Measurements from ENCODE around the gene SELENOV. TPM values are rescaled to one million over a fixed set of nuclear protein-coding genes. Genes with fewer than 3 reads are reported as not detected.
"Not testable (repeated sequence)": the region's sequence is repeated elsewhere in the genome, so short reads cannot be mapped to it uniquely, and the experiment has no call there.

SELENOV gene
- total RNA-seq (2014; rRNA removed; shearing (Covaris generic)): not detected in 2 replicates

GRCh38 chr19:39514840-39515550 is at the start of gene SELENOV:
Gene SELENOV, plus strand, starts transcription at chr19:39515139. Its CDS starts 74 bp downstream, at chr19:39515213.
- Histone ChIP-seq H3K36me3 (no peaks in the 10 kb centered on the region), H3K4me3 (no peak within 1 kb of the TSS), H3K27ac (no peak within 1 kb of the TSS), H3K27me3 (replicated peaks) (peaks cover 48% of the 10 kb centered on the region), H3K4me1 (replicated peaks) (peaks cover 10% of the 10 kb centered on the region), H3K9me3 (replicated peaks) (no peaks in the 10 kb centered on the region)
- DNase-seq (ENCODE audit: low read depth in 1 of 2, low spot score in 2 of 2): no peak

- H3K4me1 ChIP-seq (replicated peaks): no peaks in the 10 kb centered on the region
- no peak for DNase-seq (ENCODE audit: low read depth in 1 of 2, low spot score in 2 of 2)
- no peaks in the 10 kb centered on the region for H3K27me3 ChIP-seq (replicated peaks)
- H3K27ac ChIP-seq: no peak overlapping the region
- H3K9me3 ChIP-seq (replicated peaks): no peaks in the 10 kb centered on the region
- H3K4me3 ChIP-seq: no peak overlapping the region
- H3K36me3 ChIP-seq: peaks cover 76% of the 10 kb centered on the region
Observed at GRCh38 chr19:39465956-39466747, 48.8 kb upstream of the SELENOV start.

- Histone ChIP-seq H3K9me3 (replicated peaks) (no peaks in the 10 kb centered on the region), H3K36me3 (peaks cover 85% of the 10 kb centered on the region), H3K4me3 (no peak overlapping the region), H3K27me3 (replicated peaks) (no peaks in the 10 kb centered on the region), H3K4me1 (replicated peaks) (no peaks in the 10 kb centered on the region), H3K27ac (no peak overlapping the region)
- DNase-seq (ENCODE audit: low read depth in 1 of 2, low spot score in 2 of 2): no peak
Observed at GRCh38 chr19:39467941-39468340, 47.0 kb upstream of the SELENOV start.

- H3K4me1 ChIP-seq (replicated peaks): no peaks in the 10 kb centered on the region
- no peak overlapping the region for H3K27ac ChIP-seq
- no peaks in the 10 kb centered on the region for H3K27me3 ChIP-seq (replicated peaks)
- peaks cover 96% of the 10 kb centered on the region for H3K36me3 ChIP-seq
- no peak for DNase-seq (ENCODE audit: low read depth in 1 of 2, low spot score in 2 of 2)
- H3K9me3 ChIP-seq (replicated peaks): no peaks in the 10 kb centered on the region
- H3K4me3 ChIP-seq: no peak overlapping the region
Observed at GRCh38 chr19:39469036-39469435, 45.9 kb upstream of the SELENOV start.

GRCh38 chr19:39469567-39469966 is 45.4 kb upstream of the SELENOV start:
- no peaks in the 10 kb centered on the region for H3K27me3 ChIP-seq (replicated peaks)
- H3K9me3 ChIP-seq (replicated peaks): no peaks in the 10 kb centered on the region
- no peak overlapping the region for H3K27ac ChIP-seq
- DNase-seq (ENCODE audit: low read depth in 1 of 2, low spot score in 2 of 2): no peak
- H3K36me3 ChIP-seq: peaks cover 97% of the 10 kb centered on the region
- H3K4me1 ChIP-seq (replicated peaks): no peaks in the 10 kb centered on the region
- H3K4me3 ChIP-seq: no peak overlapping the region

- Histone ChIP-seq H3K27ac (no peak overlapping the region), H3K4me1 (replicated peaks) (no peaks in the 10 kb centered on the region), H3K9me3 (replicated peaks) (no peaks in the 10 kb centered on the region), H3K27me3 (replicated peaks) (no peaks in the 10 kb centered on the region), H3K36me3 (peaks cover 97% of the 10 kb centered on the region), H3K4me3 (no peak overlapping the region)
- DNase-seq (ENCODE audit: low read depth in 1 of 2, low spot score in 2 of 2): no peak
Observed at GRCh38 chr19:39470724-39471339, 44.1 kb upstream of the SELENOV start.

GRCh38 chr19:39471756-39472536 is 43.0 kb upstream of the SELENOV start:
- H3K4me1 ChIP-seq (replicated peaks): no peaks in the 10 kb centered on the region
- no peak overlapping the region for H3K4me3 ChIP-seq
- H3K27ac ChIP-seq: no peak overlapping the region
- peaks cover 100% of the 10 kb centered on the region for H3K36me3 ChIP-seq
- no peak for DNase-seq (ENCODE audit: low read depth in 1 of 2, low spot score in 2 of 2)
- H3K27me3 ChIP-seq (replicated peaks): no peaks in the 10 kb centered on the region
- H3K9me3 ChIP-seq (replicated peaks): no peaks in the 10 kb centered on the region

- DNase-seq (ENCODE audit: low read depth in 1 of 2, low spot score in 2 of 2): no peak
- no peaks in the 10 kb centered on the region for H3K27me3 ChIP-seq (replicated peaks)
- peaks cover 94% of the 10 kb centered on the region for H3K36me3 ChIP-seq
- no peaks in the 10 kb centered on the region for H3K9me3 ChIP-seq (replicated peaks)
- no peak overlapping the region for H3K4me3 ChIP-seq
- H3K4me1 ChIP-seq (replicated peaks): no peaks in the 10 kb centered on the region
- no peak overlapping the region for H3K27ac ChIP-seq
Observed at GRCh38 chr19:39472746-39473442, 42.0 kb upstream of the SELENOV start.

GRCh38 chr19:39473443-39473960 is 41.4 kb upstream of the SELENOV start:
- Histone ChIP-seq H3K9me3 (replicated peaks) (no peaks in the 10 kb centered on the region), H3K36me3 (peaks cover 87% of the 10 kb centered on the region), H3K4me3 (no peak overlapping the region), H3K27me3 (replicated peaks) (no peaks in the 10 kb centered on the region), H3K4me1 (replicated peaks) (no peaks in the 10 kb centered on the region), H3K27ac (no peak overlapping the region)
- no peak for DNase-seq (ENCODE audit: low read depth in 1 of 2, low spot score in 2 of 2)

- no peak overlapping the region for H3K4me3 ChIP-seq
- no peak overlapping the region for H3K27ac ChIP-seq
- H3K36me3 ChIP-seq: peaks cover 81% of the 10 kb centered on the region
- H3K27me3 ChIP-seq (replicated peaks): no peaks in the 10 kb centered on the region
- no peaks in the 10 kb centered on the region for H3K4me1 ChIP-seq (replicated peaks)
- H3K9me3 ChIP-seq (replicated peaks): no peaks in the 10 kb centered on the region
- peak; percentile 18 to 73 for DNase-seq (ENCODE audit: low read depth in 1 of 2, low spot score in 2 of 2)
Observed at GRCh38 chr19:39474139-39474620, 40.8 kb upstream of the SELENOV start.

- no peak for DNase-seq (ENCODE audit: low read depth in 1 of 2, low spot score in 2 of 2)
- no peaks in the 10 kb centered on the region for H3K27me3 ChIP-seq (replicated peaks)
- peaks cover 4% of the 10 kb centered on the region for H3K4me1 ChIP-seq (replicated peaks)
- no peak overlapping the region for H3K27ac ChIP-seq
- H3K9me3 ChIP-seq (replicated peaks): no peaks in the 10 kb centered on the region
- H3K4me3 ChIP-seq: no peak overlapping the region
- H3K36me3 ChIP-seq: peaks cover 66% of the 10 kb centered on the region
Observed at GRCh38 chr19:39475748-39476147, 39.2 kb upstream of the SELENOV start.

GRCh38 chr19:39479319-39479801 is 35.6 kb upstream of the SELENOV start:
- Histone ChIP-seq H3K4me1 (replicated peaks) (peaks cover 15% of the 10 kb centered on the region), H3K36me3 (peaks cover 56% of the 10 kb centered on the region)
- H3K4me3 ChIP-seq; H3K27me3 ChIP-seq (replicated peaks); DNase-seq (ENCODE audit: low read depth in 1 of 2, low spot score in 2 of 2); H3K27ac ChIP-seq; H3K9me3 ChIP-seq (replicated peaks): not testable (repeated sequence)

Measured in SJSA1 (cell line).